Activated T-cell treated with anti-CD3 and anti-CD28 coated beads, Interleukin-2, amount 50 U/mL, for 24 hours (primary cell): Measurements from ENCODE around the gene ABAT.
A peak's percentile ranks its signal among the peaks of the same experiment; 100 is the strongest.
"Not testable (repeated sequence)": the region's sequence is repeated elsewhere in the genome, so short reads cannot be mapped to it uniquely, and the experiment has no call there.

Source experiments
- DNase-seq: peaks from one replicate; pipeline ENCODE4 v3.0.0-alpha.2; 2020
- H3K27ac Mint-ChIP-seq: 2 replicates; pipeline ENCODE4 v1.8.0; 2020; ENCODE audit warnings: mild to moderate bottlenecking, mixed read lengths
- H3K27me3 Mint-ChIP-seq: 2 replicates; pipeline ENCODE4 v1.8.0; 2020; ENCODE audit warnings: mixed read lengths
- H3K36me3 Mint-ChIP-seq: 2 replicates; pipeline ENCODE4 v1.8.0; 2020; ENCODE audit warnings: low read depth, mixed read lengths
- H3K4me1 Mint-ChIP-seq: 2 replicates; pipeline ENCODE4 v1.8.0; 2020; ENCODE audit warnings: low read depth, mixed read lengths
- H3K4me3 Mint-ChIP-seq: 2 replicates; pipeline ENCODE4 v1.8.0; 2020; ENCODE audit warnings: mild to moderate bottlenecking, moderate library complexity, mixed read lengths
- H3K9me3 Mint-ChIP-seq: 2 replicates; pipeline ENCODE4 v1.8.0; 2020; ENCODE audit warnings: mixed read lengths

The ABAT gene

DNA sequence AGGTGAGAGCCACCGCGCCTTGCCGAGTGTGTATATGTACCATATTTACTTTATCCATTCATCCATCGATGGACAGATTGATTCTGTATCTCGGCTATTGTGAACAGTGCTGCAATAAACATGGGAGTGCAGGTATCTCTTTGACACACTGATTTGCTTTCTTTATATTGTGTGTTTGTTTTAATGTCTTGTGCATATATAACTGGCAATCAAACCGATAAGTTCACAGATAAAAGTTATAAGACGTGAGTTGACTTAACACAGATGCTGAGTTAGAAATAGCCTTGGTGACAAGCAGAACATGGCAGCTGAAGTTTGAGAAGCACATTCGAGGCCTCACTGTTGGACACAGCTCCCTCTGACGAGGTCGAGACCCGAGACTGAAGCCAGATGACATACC is 99.8 kb downstream of the ABAT start:
- Mint-ChIP-seq H3K36me3 (peaks cover 53% of the 10 kb centered on the region), H3K4me3 (no peak overlapping the region), H3K27ac (no peak overlapping the region), H3K4me1 (no peaks in the 10 kb centered on the region), H3K27me3 (no peaks in the 10 kb centered on the region), H3K9me3 (no peaks in the 10 kb centered on the region)
- DNase-seq: no peak

- Mint-ChIP-seq H3K9me3 (no peaks in the 10 kb centered on the region), H3K27ac (no peak overlapping the region), H3K36me3 (peaks cover 51% of the 10 kb centered on the region), H3K4me1 (no peaks in the 10 kb centered on the region), H3K27me3 (no peaks in the 10 kb centered on the region), H3K4me3 (no peak overlapping the region)
- DNase-seq: no peak
Measured at GRCh38 chr16:8775359-8775758, 100.9 kb downstream of the ABAT start.

DNA sequence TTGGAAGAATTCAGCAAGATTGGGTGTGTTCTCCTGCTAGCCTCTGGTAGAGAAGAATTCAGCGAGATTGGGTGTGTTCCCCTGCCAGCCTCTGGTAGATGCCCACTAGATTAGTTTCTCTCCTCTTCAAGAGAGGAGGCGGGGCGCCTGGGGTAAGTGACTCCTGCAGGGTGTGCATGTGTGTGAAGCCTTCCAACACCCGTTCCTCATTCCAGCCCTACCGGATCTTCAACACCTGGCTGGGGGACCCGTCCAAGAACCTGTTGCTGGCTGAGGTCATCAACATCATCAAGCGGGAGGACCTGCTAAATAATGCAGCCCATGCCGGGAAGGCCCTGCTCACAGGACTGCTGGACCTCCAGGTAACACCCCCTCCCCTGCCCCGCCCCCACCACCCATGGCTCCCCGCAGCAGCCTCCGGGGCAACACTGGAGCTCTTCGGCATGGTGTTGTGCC is 101.7 kb downstream of the ABAT start:
- no peak overlapping the region for H3K27ac Mint-ChIP-seq
- no peak overlapping the region for H3K4me3 Mint-ChIP-seq
- no peak for DNase-seq
- H3K27me3 Mint-ChIP-seq: no peaks in the 10 kb centered on the region
- peaks cover 51% of the 10 kb centered on the region for H3K36me3 Mint-ChIP-seq
- no peaks in the 10 kb centered on the region for H3K9me3 Mint-ChIP-seq
- H3K4me1 Mint-ChIP-seq: no peaks in the 10 kb centered on the region

DNA sequence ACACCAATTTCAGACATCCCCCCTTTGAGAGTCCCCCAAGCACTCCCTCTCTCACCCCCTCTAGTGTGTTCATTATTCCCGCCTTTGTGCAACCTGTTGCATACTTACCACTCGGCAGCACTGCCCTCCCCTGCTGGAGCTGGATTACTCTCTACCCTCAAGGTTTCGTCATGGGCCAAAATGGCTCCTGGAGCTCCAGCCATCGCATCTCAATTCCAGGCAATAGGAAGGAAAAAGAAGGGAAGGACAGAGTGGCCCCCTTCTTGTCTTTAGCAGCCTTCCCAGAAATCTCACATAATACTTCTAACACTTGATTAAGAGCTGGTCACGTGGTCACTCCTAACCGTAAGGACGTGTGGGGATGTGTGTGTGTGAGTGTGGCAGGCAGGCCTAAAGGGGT is 102.8 kb downstream of the ABAT start:
- DNase-seq: no peak
- Mint-ChIP-seq H3K4me1 (no peaks in the 10 kb centered on the region), H3K4me3 (no peak overlapping the region), H3K9me3 (no peaks in the 10 kb centered on the region), H3K27ac (no peak overlapping the region), H3K36me3 (peaks cover 47% of the 10 kb centered on the region), H3K27me3 (no peaks in the 10 kb centered on the region)

DNA sequence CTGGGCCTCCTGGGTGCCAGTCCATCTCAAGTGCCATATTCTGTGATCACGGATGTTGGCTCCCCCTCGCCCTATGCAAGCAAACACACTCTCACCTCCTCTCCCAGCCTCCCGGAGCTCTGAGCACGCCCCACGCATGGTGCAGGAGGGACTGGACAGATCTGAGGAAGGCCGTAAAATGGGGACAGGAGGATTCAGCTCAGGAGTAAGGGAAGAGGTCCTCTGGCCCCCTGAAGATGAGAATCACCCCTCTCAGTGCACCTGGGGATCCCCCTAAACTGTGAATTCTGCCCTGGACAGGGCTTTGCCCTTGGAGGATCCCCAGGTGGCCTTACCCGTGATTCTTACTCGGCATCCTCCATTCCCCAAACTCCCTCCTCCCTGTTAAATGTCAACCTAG is 107.4 kb downstream of the ABAT start:
- no peak overlapping the region for H3K27ac Mint-ChIP-seq
- H3K36me3 Mint-ChIP-seq: peaks cover 9% of the 10 kb centered on the region
- H3K27me3 Mint-ChIP-seq: no peaks in the 10 kb centered on the region
- no peaks in the 10 kb centered on the region for H3K9me3 Mint-ChIP-seq
- DNase-seq: no peak
- no peaks in the 10 kb centered on the region for H3K4me1 Mint-ChIP-seq
- no peak overlapping the region for H3K4me3 Mint-ChIP-seq

GRCh38 chr16:8782673-8783072 is 108.3 kb downstream of the ABAT start:
- Mint-ChIP-seq H3K9me3 (no peaks in the 10 kb centered on the region), H3K4me1 (no peaks in the 10 kb centered on the region), H3K27me3 (no peaks in the 10 kb centered on the region), H3K36me3 (peaks cover 4% of the 10 kb centered on the region), H3K4me3 (no peak overlapping the region), H3K27ac (no peak overlapping the region)
- DNase-seq: no peak

DNA sequence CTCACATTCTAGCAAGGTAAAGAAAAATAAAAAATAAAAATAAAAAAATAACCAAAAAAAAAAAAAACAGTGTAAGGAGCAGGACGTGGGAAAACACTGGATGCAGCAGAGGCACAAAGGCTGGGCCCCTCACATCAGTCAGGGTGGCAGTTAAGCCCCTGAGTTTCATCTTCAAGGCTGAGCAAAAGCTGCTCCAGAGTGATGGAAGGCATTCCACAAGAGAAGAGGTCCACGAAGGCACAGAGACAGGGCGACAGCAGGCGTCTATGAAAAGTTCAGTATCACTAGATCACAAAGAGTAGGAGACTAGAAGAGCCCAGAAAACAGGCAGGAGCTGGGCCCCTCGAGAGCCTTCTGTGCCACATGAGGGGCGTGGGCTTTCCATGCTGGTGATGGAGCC is 111.0 kb downstream of the ABAT start:
- H3K27ac Mint-ChIP-seq: no peak overlapping the region
- no peak overlapping the region for H3K4me3 Mint-ChIP-seq

GRCh38 chr16:8786316-8786715 is 111.9 kb downstream of the ABAT start:
- not testable (repeated sequence) for H3K9me3 Mint-ChIP-seq, H3K27ac Mint-ChIP-seq, H3K27me3 Mint-ChIP-seq, H3K4me1 Mint-ChIP-seq, DNase-seq, H3K36me3 Mint-ChIP-seq, H3K4me3 Mint-ChIP-seq

More for the DNA sequence above, 111.0 kb downstream of the ABAT start:
- H3K36me3 Mint-ChIP-seq: no peaks in the 10 kb centered on the region
- no peaks in the 10 kb centered on the region for H3K4me1 Mint-ChIP-seq
- no peaks in the 10 kb centered on the region for H3K9me3 Mint-ChIP-seq
- H3K27me3 Mint-ChIP-seq: no peaks in the 10 kb centered on the region
- no peak for DNase-seq

DNA sequence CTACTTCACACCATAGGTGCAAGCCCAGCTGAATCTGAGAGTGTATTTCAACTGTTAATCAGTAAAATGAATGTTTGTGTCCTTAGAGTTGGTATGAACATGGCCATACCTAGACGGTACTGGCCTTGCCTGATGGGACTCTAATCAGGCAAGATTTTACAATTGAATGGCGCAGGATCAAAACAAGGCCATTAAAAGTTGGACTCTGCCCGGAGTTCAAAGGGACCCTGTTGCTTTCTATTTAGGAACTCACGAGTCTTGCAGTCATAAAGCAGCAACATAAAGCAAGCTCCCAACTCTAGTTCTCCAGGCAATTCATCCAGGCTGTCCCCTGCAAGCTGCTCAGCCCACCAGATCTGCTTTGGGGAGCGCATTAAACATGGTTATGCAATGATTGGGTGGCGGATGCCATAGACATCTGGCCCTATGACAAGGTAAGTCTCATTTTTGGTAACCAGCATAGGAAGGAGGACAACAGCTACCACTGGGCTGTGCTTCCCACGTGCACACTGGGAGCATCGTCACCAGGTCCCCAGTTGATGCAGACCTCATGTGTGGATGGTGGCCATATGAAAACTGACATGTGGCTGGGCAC is 114.3 kb downstream of the ABAT start:
- no peak for DNase-seq
- no peaks in the 10 kb centered on the region for H3K9me3 Mint-ChIP-seq
- H3K27ac Mint-ChIP-seq: no peak overlapping the region

GRCh38 chr16:8795091-8795490 is 120.7 kb downstream of the ABAT start:
- H3K27ac Mint-ChIP-seq: peak overlapping the region; percentile 96
- no peak for DNase-seq
- H3K36me3 Mint-ChIP-seq: peaks cover 65% of the 10 kb centered on the region
- H3K9me3 Mint-ChIP-seq: no peaks in the 10 kb centered on the region
- H3K27me3 Mint-ChIP-seq: no peaks in the 10 kb centered on the region
- H3K4me3 Mint-ChIP-seq: no peak overlapping the region
- H3K4me1 Mint-ChIP-seq: peaks cover 48% of the 10 kb centered on the region

More for the DNA sequence above, 114.3 kb downstream of the ABAT start:
- Mint-ChIP-seq H3K36me3 (peaks cover 10% of the 10 kb centered on the region), H3K27me3 (no peaks in the 10 kb centered on the region), H3K4me1 (peaks cover 8% of the 10 kb centered on the region), H3K4me3 (no peak overlapping the region)

DNA sequence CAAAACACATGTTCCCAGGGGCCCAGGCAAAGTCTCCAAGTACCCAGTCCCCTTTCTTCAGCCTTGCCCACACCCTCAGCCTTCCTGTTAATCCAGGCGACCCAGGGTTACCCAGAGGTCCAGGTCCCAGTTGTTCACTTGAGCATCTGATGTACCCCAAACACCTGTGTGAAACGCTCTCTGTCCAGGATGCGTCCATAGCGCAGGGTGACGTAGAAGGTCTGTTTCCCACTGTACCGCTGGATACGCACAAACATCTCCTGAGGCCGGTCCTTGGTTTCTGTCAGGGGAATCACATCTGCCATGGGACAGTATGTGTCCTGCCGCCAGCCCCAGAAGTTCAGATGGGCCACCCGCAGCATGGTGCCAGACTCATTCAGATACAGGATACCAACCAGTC is 121.4 kb downstream of the ABAT start:
- Mint-ChIP-seq H3K27ac (peak overlapping the region; percentile 96), H3K4me3 (peak overlapping the region; percentile 98), H3K36me3 (peaks cover 72% of the 10 kb centered on the region), H3K9me3 (no peaks in the 10 kb centered on the region), H3K4me1 (peaks cover 50% of the 10 kb centered on the region), H3K27me3 (no peaks in the 10 kb centered on the region)
- DNase-seq: no peak

DNA sequence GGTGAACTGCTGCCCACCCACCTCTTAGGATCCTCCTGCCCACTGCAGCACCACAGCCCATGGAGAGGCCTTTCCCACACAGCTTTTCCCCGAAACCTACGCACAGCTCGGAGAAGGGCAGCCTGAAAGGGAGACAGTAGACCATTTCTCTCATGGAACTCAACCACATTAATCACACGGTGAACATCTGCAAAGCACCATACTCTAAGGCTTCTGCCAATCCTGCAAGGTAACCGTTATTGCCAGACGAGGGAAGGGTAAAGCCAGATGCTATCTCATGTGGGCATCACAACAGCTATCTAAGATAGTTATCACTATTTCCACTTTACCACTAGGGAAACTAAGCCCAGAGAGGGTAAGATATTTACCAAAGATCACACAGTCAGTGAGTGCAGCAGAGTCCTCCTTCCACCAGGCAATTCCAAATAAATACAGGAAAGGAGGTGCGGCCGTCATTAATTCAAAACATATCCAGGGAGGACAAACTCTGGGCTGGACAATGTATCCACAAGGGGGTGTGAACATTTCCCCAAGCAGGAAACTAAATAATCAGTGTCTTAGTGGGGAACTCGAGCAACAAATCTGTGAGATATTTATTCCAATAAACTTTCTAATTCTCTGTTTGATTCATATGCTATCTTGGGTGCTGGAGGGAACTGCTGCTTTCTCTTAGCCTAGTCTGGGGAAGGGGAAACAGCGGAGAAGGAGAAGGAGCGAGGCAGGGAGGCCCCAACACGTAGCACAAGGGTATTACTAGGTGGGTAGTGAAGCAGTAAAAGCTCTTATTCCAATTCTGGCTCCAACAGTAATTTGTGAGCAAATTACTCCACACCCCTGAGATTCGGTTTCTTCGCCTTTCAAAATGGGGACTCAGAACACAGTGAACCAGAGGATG is 122.3 kb downstream of the ABAT start:
- Mint-ChIP-seq H3K36me3 (peaks cover 80% of the 10 kb centered on the region), H3K4me1 (peaks cover 56% of the 10 kb centered on the region), H3K27me3 (no peaks in the 10 kb centered on the region), H3K9me3 (no peaks in the 10 kb centered on the region), H3K4me3 (peak overlapping the region; percentile 98), H3K27ac (peak overlapping the region; percentile 96)
- no peak for DNase-seq

DNA sequence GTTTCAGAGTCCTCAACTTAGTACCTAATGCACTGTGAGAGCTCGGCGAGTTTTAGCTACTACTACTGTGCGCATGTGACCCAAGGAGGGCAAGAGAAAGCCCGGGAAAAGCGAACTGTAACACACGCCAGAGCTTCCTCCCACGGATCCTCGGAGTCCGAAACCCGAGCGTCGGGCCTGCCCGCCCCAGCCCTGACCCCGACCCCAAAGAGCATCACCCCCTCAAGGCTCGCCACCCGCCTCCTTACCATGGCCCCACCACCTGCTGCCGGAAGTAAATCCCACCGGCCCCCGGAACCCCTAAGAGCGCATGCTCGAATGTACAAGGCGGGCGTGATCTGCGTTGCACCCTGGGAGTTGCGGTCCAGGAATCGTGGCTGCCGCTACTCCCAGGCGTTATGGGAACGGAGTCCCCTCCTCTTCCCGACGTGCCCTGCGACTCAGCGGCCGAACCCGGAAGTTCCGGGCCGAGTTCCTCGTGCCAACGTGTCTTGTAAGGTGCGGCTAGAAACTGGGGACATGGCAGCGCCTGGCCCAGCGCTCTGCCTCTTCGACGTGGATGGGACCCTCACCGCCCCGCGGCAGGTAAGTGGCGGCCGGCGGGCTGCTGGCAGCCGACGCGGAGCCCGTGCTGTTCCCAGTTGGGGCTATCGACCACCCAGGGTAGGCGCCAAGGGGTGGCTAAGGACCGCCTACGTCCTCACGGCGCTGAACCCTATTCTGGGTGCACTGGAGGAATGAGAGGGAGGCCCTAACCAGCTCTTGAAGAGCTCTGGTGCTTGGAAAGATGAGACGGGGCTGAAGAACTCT is 123.2 kb downstream of the ABAT start, which contains the start of the genes PMM2 and TMEM186:
PMM2 (plus strand) TSS at position 476 of the 810 bp plus-strand sequence; CDS start at position 520, 44 bp downstream.
TMEM186 (minus strand) TSS at position 276 of the 810 bp plus-strand sequence; CDS start at position 251, 25 bp downstream.
- Mint-ChIP-seq H3K27me3 (no peaks in the 10 kb centered on the region), H3K4me1 (peaks cover 55% of the 10 kb centered on the region), H3K27ac (peak within 1 kb of the TSS; percentile 96), H3K4me3 (peak within 1 kb of the TSS; percentile 98), H3K36me3 (peaks cover 87% of the 10 kb centered on the region), H3K9me3 (no peaks in the 10 kb centered on the region)
- peak; percentile 93 for DNase-seq

DNA sequence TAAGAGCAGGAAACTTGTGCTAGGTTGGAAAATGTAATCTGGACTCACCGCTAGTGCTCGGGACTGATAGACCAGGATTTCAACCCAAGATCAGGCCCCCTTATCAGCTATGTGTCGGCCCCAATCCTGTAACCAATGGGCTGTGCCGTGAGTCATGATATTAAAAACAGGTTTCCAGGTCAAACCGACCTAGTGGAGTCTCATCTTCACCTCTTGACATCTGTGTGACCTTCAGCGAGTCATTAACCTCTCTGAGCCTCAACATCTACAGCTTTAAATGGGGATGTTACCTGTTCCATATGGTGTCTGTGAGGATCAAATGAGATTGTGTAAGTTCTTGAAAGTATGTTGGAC is 123.7 kb downstream of the ABAT start:
- Mint-ChIP-seq H3K27me3 (no peaks in the 10 kb centered on the region), H3K27ac (peak overlapping the region; percentile 96), H3K9me3 (no peaks in the 10 kb centered on the region), H3K4me1 (peaks cover 58% of the 10 kb centered on the region), H3K4me3 (peak overlapping the region; percentile 98), H3K36me3 (peaks cover 88% of the 10 kb centered on the region)
- no peak for DNase-seq
